HCT116 (cell line): ENCODE results near the gene RETREG1. TPM values are rescaled to one million over a fixed set of nuclear protein-coding genes. Genes with fewer than 3 reads are reported as not detected.

ENCODE experiments used
- ATAC-seq: fragments of 200-7000 bp; cut with Tn5 transposase; 2 replicates; pipeline ENCODE4 v1.9.1; 2020; ENCODE audit warnings: mild to moderate bottlenecking, moderate library complexity
- BruUV-seq: library from RNA; stranded (reverse); fragments of 400-500 nt; replicated peaks from 2 replicates; lab custom pipeline; 2021; lab: Mats Ljungman, UMichigan
- CTCF ChIA-PET: fragments of 300-600 bp; sonication (Branson Sonifier 250); formaldehyde crosslinking; loops from one replicate; lab custom pipeline; 2021; ENCODE audit warnings: antibody characterized with exemption; lab: Charles Lee
- POLR2A ChIA-PET: fragments of 300-600, 350-600 bp; sonication (Branson Sonifier 250); formaldehyde crosslinking; loops from one replicate; lab custom pipeline; 2021; ENCODE audit warnings: antibody characterized with exemption; lab: Charles Lee
- RAD21 ChIA-PET, 2 experiments: fragments of 300-600 bp; sonication (Branson Sonifier 250); formaldehyde crosslinking; loops; one replicate each; lab custom pipeline; 2023; ENCODE audit warnings: low total read pairs in 2 of 2; ENCODE audit not compliant: uncharacterized antibody in 2 of 2, unreplicated experiment in 2 of 2, low non-redundant PET in 1 of 2; lab: Charles Lee
- DNase-seq: peaks from one replicate; pipeline ENCODE4 v3.0.0-alpha.2; 2010; ENCODE audit warnings: low read depth, low spot score
- H2AFZ ChIP-seq: fragments of 200-600 bp; shearing (Covaris generic), sonication (generic); 2 replicates; pipeline ENCODE4 v1.6.1; 2017; ENCODE audit warnings: low read depth, mixed run types, mixed read lengths, antibody characterized with exemption, low read length; ENCODE audit not compliant: poor library complexity, severe bottlenecking
- H3K27ac ChIP-seq: 2 replicates; pipeline ENCODE4 v1.5.1; 2012; ENCODE audit warnings: low read depth, low read length
- H3K27me3 ChIP-seq: fragments of 200-600 bp; sonication (generic); 2 replicates; pipeline ENCODE4 v1.6.1; 2016; ENCODE audit warnings: mixed run types, low read length, mixed read lengths; ENCODE audit not compliant: insufficient read depth
- H3K36me3 ChIP-seq, 2 experiments: fragments of 200-500 bp in 1 of 2; fragments of 200-600 bp in 1 of 2; sonication (Bioruptor generic) in 1 of 2; sonication (generic) in 1 of 2; 2 replicates each; pipeline versions ENCODE4 v1.5.1 to v1.6.1; 2014 to 2016; ENCODE audit warnings: low read length in 2 of 2, inconsistent platforms in 1 of 2, mixed read lengths in 1 of 2, mixed run types in 1 of 2; ENCODE audit not compliant: insufficient read depth in 2 of 2, control insufficient read depth in 1 of 2
- H3K4me1 ChIP-seq, 2 experiments: fragments of 200-600 bp in 1 of 2; sonication (generic) in 1 of 2; 2 replicates each; pipeline versions ENCODE4 v1.5.1 to v1.6.1; 2012 to 2017; ENCODE audit warnings: low read length in 2 of 2, inconsistent platforms in 1 of 2, mild to moderate bottlenecking in 1 of 2, mixed read lengths in 1 of 2, mixed run types in 1 of 2, moderate library complexity in 1 of 2; ENCODE audit not compliant: insufficient read depth in 2 of 2, control insufficient read depth in 1 of 2
- H3K4me2 ChIP-seq: fragments of 200-600 bp; sonication (generic); 2 replicates; pipeline ENCODE4 v1.6.1; 2017; ENCODE audit warnings: mixed run types, low read length, mixed read lengths
- H3K4me3 ChIP-seq, 2 experiments: fragments of 200-600 bp in 1 of 2; sonication (generic) in 1 of 2; replicated peaks in 1 of 2; 2 replicates each; pipeline ENCODE4 v1.5.1; 2011 to 2016; ENCODE audit warnings: low read length in 2 of 2, control low read depth in 1 of 2, low read depth in 1 of 2, mild to moderate bottlenecking in 1 of 2, mixed read lengths in 1 of 2, mixed run types in 1 of 2
- H3K79me2 ChIP-seq: fragments of 200-600 bp; sonication (generic); 2 replicates; pipeline ENCODE4 v1.6.1; 2017; ENCODE audit warnings: mild to moderate bottlenecking, mixed run types, low read length, moderate library complexity, mixed read lengths; ENCODE audit not compliant: insufficient read depth
- H3K9ac ChIP-seq: fragments of 200-600 bp; sonication (generic); 2 replicates; pipeline ENCODE4 v1.6.1; 2016; ENCODE audit warnings: low read length, mixed read lengths
- H3K9me2 ChIP-seq: fragments of 200-600 bp; sonication (generic), shearing (Covaris generic); 2 replicates; pipeline ENCODE4 v1.6.1; 2017; ENCODE audit warnings: mixed run types, mild to moderate bottlenecking, moderate library complexity; ENCODE audit not compliant: insufficient read depth
- H3K9me3 ChIP-seq, 2 experiments: fragments of 200-500 bp in 1 of 2; fragments of 200-600 bp in 1 of 2; sonication (Bioruptor generic) in 1 of 2; sonication (generic) in 1 of 2; 2 replicates each; pipeline ENCODE4 v1.6.1; 2014 to 2017; ENCODE audit warnings: low read length in 2 of 2, mixed read lengths in 2 of 2, inconsistent platforms in 1 of 2, low read depth in 1 of 2, mild to moderate bottlenecking in 1 of 2, mixed run types in 1 of 2, moderate library complexity in 1 of 2; ENCODE audit not compliant: control insufficient read depth in 1 of 2, insufficient read depth in 1 of 2
- H4K20me1 ChIP-seq: fragments of 200-600 bp; sonication (generic), shearing (Covaris generic); 2 replicates; pipeline ENCODE4 v1.6.1; 2017; ENCODE audit warnings: mixed run types, mild to moderate bottlenecking, moderate library complexity; ENCODE audit not compliant: insufficient read depth
- ATF3 ChIP-seq: IDR thresholded peaks from 2 replicates; pipeline ENCODE4 v1.6.1; 2012
- CBX3 ChIP-seq: IDR thresholded peaks from 2 replicates; pipeline ENCODE4 v1.6.1; 2012; ENCODE audit warnings: low read depth
- CEBPB ChIP-seq: IDR thresholded peaks from 2 replicates; pipeline ENCODE4 v1.6.1; 2012; ENCODE audit warnings: low read depth
- CTCF ChIP-seq, 3 experiments: fragments of 200-600 bp in 1 of 3; sonication (generic) in 1 of 3; IDR thresholded peaks in 2 of 3; conservative IDR thresholded peaks in 1 of 3; 2 replicates each; pipeline ENCODE4 v1.5.1; 2012 to 2017; ENCODE audit warnings: low read depth in 2 of 3, low read length in 2 of 3, antibody characterized with exemption in 1 of 3, borderline replicate concordance in 1 of 3, control low read depth in 1 of 3, mild to moderate bottlenecking in 1 of 3, mixed read lengths in 1 of 3, mixed run types in 1 of 3, moderate library complexity in 1 of 3; ENCODE audit not compliant: insufficient read depth in 1 of 3
- ELF1 ChIP-seq: IDR thresholded peaks from 2 replicates; pipeline ENCODE4 v1.6.1; 2012; ENCODE audit warnings: low read depth, borderline replicate concordance
- EZH2 ChIP-seq: fragments of 200-600 bp; sonication (generic); IDR thresholded peaks from 2 replicates; pipeline ENCODE4 v1.6.1; 2017; ENCODE audit warnings: antibody characterized with exemption, mixed run types
- EZH2phosphoT487 ChIP-seq: fragments of 200-600 bp; IDR thresholded peaks from 2 replicates; pipeline ENCODE4 v1.6.1; 2018; ENCODE audit warnings: antibody characterized with exemption, borderline replicate concordance
- MAX ChIP-seq: IDR thresholded peaks from 2 replicates; pipeline ENCODE4 v1.6.1; 2012
- POLR2A ChIP-seq: IDR thresholded peaks from 2 replicates; pipeline ENCODE4 v1.7.0; 2011; ENCODE audit warnings: borderline replicate concordance; ENCODE audit not compliant: insufficient read depth, insufficient read length; ENCODE audit errors: extremely low read depth
- POLR2AphosphoS5 ChIP-seq: IDR thresholded peaks from 2 replicates; pipeline ENCODE4 v1.6.1; 2011; ENCODE audit warnings: mild to moderate bottlenecking, low read depth, low read length, moderate library complexity
- REST ChIP-seq: IDR thresholded peaks from 2 replicates; pipeline ENCODE4 v1.6.1; 2012; ENCODE audit warnings: low read depth
- SP1 ChIP-seq: IDR thresholded peaks from 2 replicates; pipeline ENCODE4 v1.6.1; 2012; ENCODE audit warnings: low read depth
- SRF ChIP-seq: IDR thresholded peaks from 2 replicates; pipeline ENCODE4 v1.6.1; 2012; ENCODE audit warnings: low read depth
- TCF7L2 ChIP-seq: IDR thresholded peaks from 2 replicates; pipeline ENCODE4 v1.7.0; 2011; ENCODE audit warnings: borderline replicate concordance, inconsistent platforms; ENCODE audit not compliant: insufficient read depth, insufficient read length; ENCODE audit errors: extremely low read depth
- ZNF274 ChIP-seq: fragments of 200-500 bp; sonication (Bioruptor generic); IDR thresholded peaks from 2 replicates; pipeline ENCODE4 v1.6.1; 2014; ENCODE audit warnings: mild to moderate bottlenecking, low read depth, low read length, inconsistent platforms
- intact Hi-C: fragments of 100-400 bp; cut with micrococcal nuclease; formaldehyde crosslinking; loops from 2 replicates; pipeline ENCODE4 v1.10.0; 2022
- total RNA-seq: library from RNA; stranded (reverse); gene quantifications from one replicate; pipeline ENCODE4 v1.2.1, GENCODE V29; 2021; ENCODE audit not compliant: unreplicated experiment

The RETREG1 gene
- total RNA-seq, 1 experiment from 2014 or later: 6.0 TPM

GRCh38 chr5:16534280-16534679, 82.5 kb downstream of the RETREG1 start:
- Histone ChIP-seq H2AFZ (no peak overlapping the region), H3K27ac (no peak overlapping the region), H3K36me3 (no peaks in the 10 kb centered on the region), H3K4me3 (no peak overlapping the region), H3K4me1 (no peaks in the 10 kb centered on the region; a peak in 1 of 4 replicates), H3K27me3 (no peaks in the 10 kb centered on the region), H3K9me2 (no peaks in the 10 kb centered on the region), H3K4me2 (no peak overlapping the region), H3K9me3 (no peaks in the 10 kb centered on the region), H4K20me1 (no peaks in the 10 kb centered on the region), H3K79me2 (no peaks in the 10 kb centered on the region), H3K9ac (no peak overlapping the region)
- BruUV-seq: no TSS peak
- ChIA-PET POLR2A (no interaction called here), RAD21 (no interaction called here), CTCF (no interaction called here)
- no peak for ATAC-seq
- no peak for DNase-seq
- TF ChIP-seq EZH2 (no peak), REST (no peak), CTCF (IDR thresholded peaks at IDR 0.05 in 2 of 3, conservative IDR thresholded peaks at IDR 0.05 in 1 of 3; ENCODE audit: borderline replicate concordance in 1 of 3, insufficient read depth in 1 of 3, low read depth in 2 of 3, low read length in 2 of 3) (no peak), SP1 (no peak), ATF3 (no peak), ELF1 (no peak), SRF (no peak), CBX3 (no peak), EZH2phosphoT487 (no peak), TCF7L2 (no peak), POLR2A (no peak), MAX (no peak), POLR2AphosphoS5 (no peak), CEBPB (no peak), ZNF274 (no peak)
- intact Hi-C loops: no loop called here
